GM12878 (cell line): ENCODE results near the gene HSPBP1. TPM values are rescaled to one million over a fixed set of nuclear protein-coding genes. Genes with fewer than 3 reads are reported as not detected.

Experiments
- BCL11A ChIP-seq: IDR thresholded peaks from 2 replicates; pipeline ENCODE4 v1.6.1; 2011; ENCODE audit warnings: low read depth, low read length
- BCLAF1 ChIP-seq: fragments of 450-650 bp; IDR thresholded peaks from 2 replicates; pipeline ENCODE4 v1.6.1; 2017; ENCODE audit warnings: antibody characterized with exemption, mild to moderate bottlenecking, moderate library complexity
- BHLHE40 ChIP-seq, 2 experiments: fragments of 450-650 bp in 1 of 2; IDR thresholded peaks; 2 replicates each; pipeline ENCODE4 v1.6.1; 2011 to 2017; ENCODE audit warnings: low read depth in 2 of 2, borderline replicate concordance in 1 of 2, improper control_type of control experiment in 1 of 2, low read length in 1 of 2, mild to moderate bottlenecking in 1 of 2
- BMI1 ChIP-seq: fragments of 450-650 bp; IDR thresholded peaks from 2 replicates; pipeline ENCODE4 v1.6.1; 2016; ENCODE audit warnings: mild to moderate bottlenecking, moderate library complexity, borderline replicate concordance
- BRCA1 ChIP-seq: IDR thresholded peaks from 2 replicates; pipeline ENCODE4 v1.6.1; 2011; ENCODE audit warnings: low read depth, low read length, improper control_type of control experiment
- CBX3 ChIP-seq: fragments of 200-600 bp; sonication (generic); IDR thresholded peaks from 2 replicates; pipeline ENCODE4 v1.6.1; 2016; ENCODE audit warnings: low read depth, borderline replicate concordance
- CBX5 ChIP-seq: sonication (generic); IDR thresholded peaks from 2 replicates; pipeline ENCODE4 v1.6.1; 2016; ENCODE audit warnings: low read depth, moderate library complexity, mild to moderate bottlenecking, inconsistent platforms
- CHD2 ChIP-seq: IDR thresholded peaks from 2 replicates; pipeline ENCODE4 v1.6.1; 2011; ENCODE audit warnings: low read depth, low read length, improper control_type of control experiment, borderline replicate concordance
- EGR1 ChIP-seq, 2 experiments: IDR thresholded peaks; 1 replicate in 1 of 2; 2 replicates in 1 of 2; pipeline ENCODE4 v1.6.1; 2011 to 2012; ENCODE audit warnings: low read depth in 2 of 2, low read length in 2 of 2, borderline replicate concordance in 1 of 2, mild to moderate bottlenecking in 1 of 2, moderate library complexity in 1 of 2
- ESRRA ChIP-seq: IDR thresholded peaks from 2 replicates; pipeline ENCODE4 v1.6.1; 2012; ENCODE audit warnings: mild to moderate bottlenecking, low read length, improper control_type of control experiment
- ETV6 ChIP-seq, 2 experiments: fragments of 450-650 bp in 1 of 2; IDR thresholded peaks in 1 of 2; conservative IDR thresholded peaks in 1 of 2; 2 replicates each; pipeline ENCODE4 v1.6.1; 2014; ENCODE audit warnings: antibody characterized with exemption in 1 of 2, borderline replicate concordance in 1 of 2, low read depth in 1 of 2, mild to moderate bottlenecking in 1 of 2, moderate library complexity in 1 of 2
- GATAD2B ChIP-seq: fragments of 450-650 bp; conservative IDR thresholded peaks from 2 replicates; pipeline ENCODE4 v1.6.1; 2017; ENCODE audit warnings: low read depth, mild to moderate bottlenecking, moderate library complexity
- HDAC2 ChIP-seq: fragments of 200-600 bp; sonication (generic); IDR thresholded peaks from 2 replicates; pipeline ENCODE4 v1.6.1; 2017
- IKZF1 ChIP-seq: fragments of 450-650 bp; conservative IDR thresholded peaks from 2 replicates; pipeline ENCODE4 v1.6.1; 2017; ENCODE audit warnings: antibody characterized with exemption, mild to moderate bottlenecking
- IRF3 ChIP-seq: fragments of 450-650 bp; IDR thresholded peaks from 2 replicates; pipeline ENCODE4 v1.6.1; 2014; ENCODE audit warnings: mild to moderate bottlenecking
- IRF5 ChIP-seq: fragments of 450-650 bp; IDR thresholded peaks from 2 replicates; pipeline ENCODE4 v1.6.1; 2017; ENCODE audit warnings: borderline replicate concordance
- JUND ChIP-seq: IDR thresholded peaks from 2 replicates; pipeline ENCODE4 v1.6.1; 2012; ENCODE audit warnings: low read depth, mild to moderate bottlenecking, low read length, improper control_type of control experiment, moderate library complexity
- KLF5 ChIP-seq: fragments of 450-650 bp; IDR thresholded peaks from 2 replicates; pipeline ENCODE4 v1.6.1; 2014; ENCODE audit warnings: mild to moderate bottlenecking; ENCODE audit not compliant: partially characterized antibody
- NFXL1 ChIP-seq: fragments of 450-650 bp; IDR thresholded peaks from 2 replicates; pipeline ENCODE4 v1.6.1; 2017; ENCODE audit warnings: antibody characterized with exemption, mild to moderate bottlenecking, borderline replicate concordance
- SIN3A ChIP-seq: IDR thresholded peaks from 2 replicates; pipeline ENCODE4 v1.6.1; 2012; ENCODE audit warnings: low read depth, low read length, improper control_type of control experiment
- SMARCA5 ChIP-seq: fragments of 450-650 bp; IDR thresholded peaks from 2 replicates; pipeline ENCODE4 v1.6.1; 2017; ENCODE audit warnings: mild to moderate bottlenecking
- SRF ChIP-seq, 2 experiments: IDR thresholded peaks; 2 replicates each; pipeline ENCODE4 v1.6.1; 2011; ENCODE audit warnings: low read depth in 2 of 2, low read length in 2 of 2, mild to moderate bottlenecking in 1 of 2, moderate library complexity in 1 of 2
- SUPT20H ChIP-seq: IDR thresholded peaks from 2 replicates; pipeline ENCODE4 v1.6.1; 2011; ENCODE audit warnings: low read depth, mild to moderate bottlenecking, low read length, moderate library complexity, borderline replicate concordance; ENCODE audit not compliant: control insufficient read depth
- TBL1XR1 ChIP-seq: IDR thresholded peaks from 2 replicates; pipeline ENCODE4 v1.6.1; 2012; ENCODE audit warnings: low read depth, low read length, improper control_type of control experiment
- TCF3 ChIP-seq: IDR thresholded peaks from 2 replicates; pipeline ENCODE4 v1.6.1; 2012; ENCODE audit warnings: low read depth, mild to moderate bottlenecking, low read length, borderline replicate concordance; ENCODE audit not compliant: insufficient read depth
- ZNF24 ChIP-seq: fragments of 450-650 bp; IDR thresholded peaks from 2 replicates; pipeline ENCODE4 v1.6.1; 2017; ENCODE audit warnings: antibody characterized with exemption, mild to moderate bottlenecking
- polyA plus RNA-seq, 11 experiments: library from polyadenylated mRNA; depleted of rRNA in 4 of 11; unstranded in 6 of 11; stranded (reverse) in 5 of 11; fragments of >200 nt; fragmentation: Nextera tagmentation in 4 of 11; fragmentation: Illumina TruSeq in 1 of 11; extraction: Ambion mirVana in 4 of 11; extraction: Trizol in 1 of 11; gene quantifications; 1 replicate in 1 of 11; 2 replicates in 10 of 11; pipeline versions ENCODE4 v1.2.1 to v1.2.3, GENCODE V29; 2011 to 2016; ENCODE audit warnings: inconsistent platforms in 2 of 11, missing spikeins in 2 of 11, low read depth in 1 of 11
- total RNA-seq, 4 experiments: library from RNA; depleted of rRNA in 3 of 4; stranded (reverse); fragments of >200 nt in 3 of 4; fragmentation: Illumina TruSeq in 1 of 4; extraction: Trizol in 1 of 4; gene quantifications; 2 replicates each; pipeline versions ENCODE4 v1.2.1 to v1.2.3, GENCODE V29; 2013 to 2021

HSPBP1 gene
- total and polyA plus RNA-seq, 10 of the 15 experiments (the other 5 are each of a cell fraction or from before 2014, with no cell fraction given): 0.18 to 83.3 (median 23.0) TPM

GRCh38 chr19:55258828-55259539 is 20.9 kb downstream of the HSPBP1 start, which contains the start of gene PPP6R1 (continued):
- TF ChIP-seq ETV6 (conservative IDR thresholded peaks at IDR 0.05 in 1 of 2, IDR thresholded peaks at IDR 0.05 in 1 of 2; ENCODE audit: borderline replicate concordance in 1 of 2, low read depth in 1 of 2): no peak; a peak in 2 of 4 replicates
- TF ChIP-seq IKZF1: peak; percentile 100
- no peak for TF ChIP-seq NFXL1
- no peak for TF ChIP-seq BMI1
- TF ChIP-seq SRF (IDR thresholded peaks at IDR 0.05; ENCODE audit: low read depth in 2 of 2, low read length in 2 of 2): peak in 1 of 2 experiments; percentile 66; a peak in 1 of 4 replicates
- peak; percentile 63 for TF ChIP-seq CHD2
- TF ChIP-seq CBX5: 0 out of 2 replicates have a peak, but pooled peaks have one; percentile 88
- TF ChIP-seq SUPT20H: no peak
- no peak; the same call in 1 of the 2 replicates for TF ChIP-seq SIN3A
- TF ChIP-seq BCLAF1: no peak
- TF ChIP-seq TBL1XR1: peak; percentile 61
- no peak; the same call in 1 of the 2 replicates for TF ChIP-seq HDAC2
- TF ChIP-seq ZNF24: no peak
- TF ChIP-seq BCL11A: no peak
- TF ChIP-seq CBX3: no peak
- TF ChIP-seq JUND: no peak
- 0 out of 2 replicates have a peak, but pooled peaks have one; percentile 81 for TF ChIP-seq TCF3
- TF ChIP-seq IRF3: 0 out of 2 replicates have a peak, but pooled peaks have one; percentile 12
- TF ChIP-seq BHLHE40 (IDR thresholded peaks at IDR 0.05; ENCODE audit: borderline replicate concordance in 1 of 2, low read depth in 2 of 2, low read length in 1 of 2): peak; percentile 64 to 92
- TF ChIP-seq ESRRA: no peak
- peak; percentile 78 for TF ChIP-seq GATAD2B
- TF ChIP-seq KLF5: peak; percentile 94
- no peak for TF ChIP-seq BRCA1
- no peak for TF ChIP-seq IRF5
- TF ChIP-seq EGR1 (IDR thresholded peaks at IDR 0.05; ENCODE audit: borderline replicate concordance in 1 of 2, low read depth in 2 of 2, low read length in 2 of 2): peak in 1 of 2 experiments; percentile 35; a peak in 1 of 3 replicates
- no peak; the same call in 1 of the 2 replicates for TF ChIP-seq SMARCA5
